Measurements from ENCODE around the gene ITGA11. TPM values are rescaled to one million over a fixed set of nuclear protein-coding genes. Genes with fewer than 3 reads are reported as not detected.

Gene ITGA11
- total RNA-seq, 2 experiments from 2014 or later = under 0.01 TPM; not detected in 1

DNA sequence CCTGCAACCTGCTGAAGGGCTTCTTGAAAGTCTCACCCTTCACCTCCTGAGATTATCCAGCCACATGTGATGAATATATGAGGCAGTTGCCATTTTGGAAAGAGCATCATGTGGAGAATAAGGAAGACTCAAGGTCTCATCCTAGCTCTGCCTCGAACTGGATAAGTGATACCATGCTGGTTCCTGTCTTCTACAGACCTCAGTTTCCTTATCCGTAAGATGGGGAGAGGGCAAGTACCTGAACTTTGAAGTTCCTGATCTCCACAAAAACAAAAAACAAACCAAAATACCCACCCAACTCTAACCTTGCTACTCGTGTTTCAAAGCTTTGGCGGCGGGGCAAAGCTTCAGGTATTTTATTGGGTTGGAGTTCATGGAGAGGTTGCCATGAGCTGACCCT, 31.5 kb upstream of the ITGA11 start:
- POLR2A ChIA-PET = interaction anchor here (0.6 to 0.7 kb wide), 2 partner anchors 448 to 1660 kb away, joined by 3 to 4 read pairs; no protein-coding TSS in a partner anchor

DNA sequence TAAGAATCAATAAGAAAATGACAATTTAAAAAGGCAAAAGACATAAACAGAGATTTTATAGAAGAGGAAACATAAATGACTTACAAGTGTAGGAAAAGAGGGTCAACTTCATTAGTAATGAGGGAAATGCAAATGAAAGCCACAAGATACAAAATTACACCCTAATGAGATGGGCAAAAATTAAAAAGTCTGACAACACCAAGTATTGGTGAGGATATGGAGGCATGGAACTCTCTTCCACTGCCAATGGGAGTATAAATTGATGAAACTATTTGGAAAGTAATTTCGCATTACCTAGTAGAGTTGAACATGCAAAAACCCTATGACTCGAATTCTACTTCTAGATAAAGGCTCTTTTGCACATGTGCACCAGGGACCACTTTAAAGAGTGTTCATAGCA, 28.2 kb upstream of the ITGA11 start:
- TF ChIP-seq EZH2phosphoT487 (IDR thresholded peaks at IDR 0.05; ENCODE audit: borderline replicate concordance, low read depth, low read length) = no peak
- TF ChIP-seq, protein P1, sequence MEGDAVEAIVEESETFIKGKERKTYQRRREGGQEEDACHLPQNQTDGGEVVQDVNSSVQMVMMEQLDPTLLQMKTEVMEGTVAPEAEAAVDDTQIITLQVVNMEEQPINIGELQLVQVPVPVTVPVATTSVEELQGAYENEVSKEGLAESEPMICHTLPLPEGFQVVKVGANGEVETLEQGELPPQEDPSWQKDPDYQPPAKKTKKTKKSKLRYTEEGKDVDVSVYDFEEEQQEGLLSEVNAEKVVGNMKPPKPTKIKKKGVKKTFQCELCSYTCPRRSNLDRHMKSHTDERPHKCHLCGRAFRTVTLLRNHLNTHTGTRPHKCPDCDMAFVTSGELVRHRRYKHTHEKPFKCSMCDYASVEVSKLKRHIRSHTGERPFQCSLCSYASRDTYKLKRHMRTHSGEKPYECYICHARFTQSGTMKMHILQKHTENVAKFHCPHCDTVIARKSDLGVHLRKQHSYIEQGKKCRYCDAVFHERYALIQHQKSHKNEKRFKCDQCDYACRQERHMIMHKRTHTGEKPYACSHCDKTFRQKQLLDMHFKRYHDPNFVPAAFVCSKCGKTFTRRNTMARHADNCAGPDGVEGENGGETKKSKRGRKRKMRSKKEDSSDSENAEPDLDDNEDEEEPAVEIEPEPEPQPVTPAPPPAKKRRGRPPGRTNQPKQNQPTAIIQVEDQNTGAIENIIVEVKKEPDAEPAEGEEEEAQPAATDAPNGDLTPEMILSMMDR (conservative IDR thresholded peaks at IDR 0.05; ENCODE audit: low read length) = no peak
- ChIA-PET POLR2A (no interaction called here), CTCF (ENCODE audit: unreplicated experiment) (no interaction called here)
- Histone ChIP-seq H3K79me2 (ENCODE audit: insufficient read depth, low read depth, low read length) (no peaks in the 10 kb centered on the region), H3K9me2 (ENCODE audit: insufficient read depth, low read length) (no peaks in the 10 kb centered on the region), H2AFZ (ENCODE audit: low read length) (no peak overlapping the region), H3K4me2 (ENCODE audit: low read length) (no peak overlapping the region), H3K4me1 (ENCODE audit: insufficient read depth, low read length, poor library complexity, severe bottlenecking) (no peaks in the 10 kb centered on the region), H3K9me3 (ENCODE audit: low read length) (no peaks in the 10 kb centered on the region), H3K27ac (ENCODE audit: low read depth, low read length, poor library complexity, severe bottlenecking) (no peak overlapping the region), H4K20me1 (ENCODE audit: insufficient read depth, low read length) (no peaks in the 10 kb centered on the region), H3K4me3 (ENCODE audit: low read depth, low read length, poor library complexity, severe bottlenecking) (no peak overlapping the region), H3K36me3 (ENCODE audit: insufficient read depth, low read length) (no peaks in the 10 kb centered on the region)
- intact Hi-C loops (cut with micrococcal nuclease; ENCODE audit: unreplicated experiment) = no loop called here
- no TSS peak for BruUV-seq (replicated peaks)
- DNase-seq (ENCODE audit: low spot score) = no peak

More for the DNA sequence above, 31.5 kb upstream of the ITGA11 start:
- Histone ChIP-seq H2AFZ (ENCODE audit: low read length) (no peak overlapping the region), H3K9me3 (ENCODE audit: low read length) (no peaks in the 10 kb centered on the region), H3K27ac (ENCODE audit: low read depth, low read length, poor library complexity, severe bottlenecking) (no peak overlapping the region), H4K20me1 (ENCODE audit: insufficient read depth, low read length) (no peaks in the 10 kb centered on the region), H3K9me2 (ENCODE audit: insufficient read depth, low read length) (no peaks in the 10 kb centered on the region), H3K36me3 (ENCODE audit: insufficient read depth, low read length) (no peaks in the 10 kb centered on the region), H3K79me2 (ENCODE audit: insufficient read depth, low read depth, low read length) (no peaks in the 10 kb centered on the region), H3K4me3 (ENCODE audit: low read depth, low read length, poor library complexity, severe bottlenecking) (no peak overlapping the region), H3K4me1 (ENCODE audit: insufficient read depth, low read length, poor library complexity, severe bottlenecking) (no peaks in the 10 kb centered on the region), H3K4me2 (ENCODE audit: low read length) (no peak overlapping the region)
- CTCF ChIA-PET (ENCODE audit: unreplicated experiment) = no interaction called here
- no peak for DNase-seq (ENCODE audit: low spot score)
- no TSS peak for BruUV-seq (replicated peaks)
- TF ChIP-seq, protein P1 (conservative IDR thresholded peaks at IDR 0.05; ENCODE audit: low read length) = no peak
- TF ChIP-seq EZH2phosphoT487 (IDR thresholded peaks at IDR 0.05; ENCODE audit: borderline replicate concordance, low read depth, low read length) = no peak
- intact Hi-C loops (cut with micrococcal nuclease; ENCODE audit: unreplicated experiment) = no loop called here

DNA sequence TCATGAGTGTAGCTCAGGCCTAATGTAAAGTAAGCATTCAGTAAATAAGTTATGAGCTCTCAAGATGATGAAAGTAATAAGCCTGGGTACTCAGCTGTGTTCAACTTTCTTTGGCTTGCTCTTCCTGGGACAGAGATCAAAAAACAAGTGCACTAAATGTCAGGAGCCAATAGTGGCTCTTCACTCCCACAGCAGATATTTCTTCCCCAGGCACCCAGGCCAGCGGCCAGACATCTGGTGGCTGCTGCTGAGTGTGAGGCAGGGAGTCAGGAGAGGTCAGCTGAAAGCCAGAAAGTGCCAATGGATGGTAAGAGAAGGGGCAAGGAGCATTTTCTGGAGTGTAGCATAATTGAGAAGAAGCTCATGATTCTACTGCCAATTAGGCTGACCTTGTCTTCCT, 18.2 kb upstream of the ITGA11 start:
- intact Hi-C loops (cut with micrococcal nuclease; ENCODE audit: unreplicated experiment) = no loop called here
- POLR2A ChIA-PET = no interaction called here
- 0 out of 2 replicates have a peak, but pooled peaks cover 6% of the 10 kb centered on the region for H3K9me3 ChIP-seq (ENCODE audit: low read length)
- H3K4me3 ChIP-seq (ENCODE audit: low read depth, low read length, poor library complexity, severe bottlenecking) = no peak overlapping the region
- TF ChIP-seq EZH2phosphoT487 (IDR thresholded peaks at IDR 0.05; ENCODE audit: borderline replicate concordance, low read depth, low read length) = no peak
- TF ChIP-seq, protein P1 (conservative IDR thresholded peaks at IDR 0.05; ENCODE audit: low read length) = no peak
- no peaks in the 10 kb centered on the region; the same call in 1 of the 2 replicates for H3K9me2 ChIP-seq (ENCODE audit: insufficient read depth, low read length)
- H3K4me2 ChIP-seq (ENCODE audit: low read length) = no peak overlapping the region
- no peaks in the 10 kb centered on the region for H3K79me2 ChIP-seq (ENCODE audit: insufficient read depth, low read depth, low read length)
- CTCF ChIA-PET (ENCODE audit: unreplicated experiment) = no interaction called here
- H3K4me1 ChIP-seq (ENCODE audit: insufficient read depth, low read length, poor library complexity, severe bottlenecking) = no peaks in the 10 kb centered on the region
- no peak for DNase-seq (ENCODE audit: low spot score)
- no peaks in the 10 kb centered on the region for H3K36me3 ChIP-seq (ENCODE audit: insufficient read depth, low read length)
- H3K27ac ChIP-seq (ENCODE audit: low read depth, low read length, poor library complexity, severe bottlenecking) = no peak overlapping the region
- no peaks in the 10 kb centered on the region for H4K20me1 ChIP-seq (ENCODE audit: insufficient read depth, low read length)
- BruUV-seq (replicated peaks) = no TSS peak
- no peak overlapping the region for H2AFZ ChIP-seq (ENCODE audit: low read length)
